ENCODE data around the gene ZNF575. TPM values are rescaled to one million over a fixed set of nuclear protein-coding genes. Genes with fewer than 3 reads are reported as not detected.

Gene ZNF575
- total RNA-seq, 4 donors from 2014 or later = not detected

- no peak for DNase-seq
- Histone ChIP-seq H3K4me3 (no peak overlapping the region), H3K27me3 (no peaks in the 10 kb centered on the region), H3K27ac (no peak overlapping the region), H3K9me3 (no peaks in the 10 kb centered on the region), H3K36me3 (no peaks in the 10 kb centered on the region), H3K4me1 (no peaks in the 10 kb centered on the region)
- no peak for ATAC-seq
- in situ Hi-C loops (cut with MboI; ENCODE audit: low sequenced_read_pairs in 4 of 4) = no loop called here
- intact Hi-C loops (cut with DNase I; ENCODE audit: low total_unique reads) = no loop called here
- TF ChIP-seq POLR2A (IDR thresholded peaks at IDR 0.05) = no peak
- TF ChIP-seq, protein P1, sequence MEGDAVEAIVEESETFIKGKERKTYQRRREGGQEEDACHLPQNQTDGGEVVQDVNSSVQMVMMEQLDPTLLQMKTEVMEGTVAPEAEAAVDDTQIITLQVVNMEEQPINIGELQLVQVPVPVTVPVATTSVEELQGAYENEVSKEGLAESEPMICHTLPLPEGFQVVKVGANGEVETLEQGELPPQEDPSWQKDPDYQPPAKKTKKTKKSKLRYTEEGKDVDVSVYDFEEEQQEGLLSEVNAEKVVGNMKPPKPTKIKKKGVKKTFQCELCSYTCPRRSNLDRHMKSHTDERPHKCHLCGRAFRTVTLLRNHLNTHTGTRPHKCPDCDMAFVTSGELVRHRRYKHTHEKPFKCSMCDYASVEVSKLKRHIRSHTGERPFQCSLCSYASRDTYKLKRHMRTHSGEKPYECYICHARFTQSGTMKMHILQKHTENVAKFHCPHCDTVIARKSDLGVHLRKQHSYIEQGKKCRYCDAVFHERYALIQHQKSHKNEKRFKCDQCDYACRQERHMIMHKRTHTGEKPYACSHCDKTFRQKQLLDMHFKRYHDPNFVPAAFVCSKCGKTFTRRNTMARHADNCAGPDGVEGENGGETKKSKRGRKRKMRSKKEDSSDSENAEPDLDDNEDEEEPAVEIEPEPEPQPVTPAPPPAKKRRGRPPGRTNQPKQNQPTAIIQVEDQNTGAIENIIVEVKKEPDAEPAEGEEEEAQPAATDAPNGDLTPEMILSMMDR (IDR thresholded peaks at IDR 0.05 in 4 of 5, conservative IDR thresholded peaks at IDR 0.05 in 1 of 5) = no peak
Measured at GRCh38 chr19:43584484-43584883, 51.5 kb downstream of the ZNF575 start.

Other genes with a start within 250 kb of the ZNF575 start
- gene CD177, start 179.5 kb upstream of the ZNF575 start, total RNA-seq = 1 to 10 TPM in 3 of 4 donors, not detected in 1; 1.3 to 2.9 (median 2.6) TPM
- gene TEX101, start 118.3 kb upstream of the ZNF575 start, total RNA-seq = not detected
- gene LYPD3, start 67.6 kb upstream of the ZNF575 start, total RNA-seq = not detected
- 1 to 10 TPM; 1.5 to 9.6 (median 6.7) TPM for gene PHLDB3, start 28.4 kb upstream of the ZNF575 start, total RNA-seq
- 10 to 100 TPM; 18.6 to 34.8 (median 29.2) TPM for gene ETHE1, start 6.0 kb upstream of the ZNF575 start, total RNA-seq
- gene XRCC1, start 42.3 kb downstream of the ZNF575 start, total RNA-seq = 10 to 100 TPM in 3 of 4 donors, 1 to 10 TPM in 1; 9.3 to 20.3 (median 16.7) TPM
- gene PINLYP, start 42.6 kb downstream of the ZNF575 start, total RNA-seq = 1 to 10 TPM in 1 of 4 donors, not detected in 3; 1.2 TPM
- gene IRGQ, start 62.9 kb downstream of the ZNF575 start, total RNA-seq = 10 to 100 TPM; 20.2 to 25.8 (median 23.6) TPM
- gene ZNF576, start 63.4 kb downstream of the ZNF575 start, total RNA-seq = 10 to 100 TPM in 2 of 4 donors, 1 to 10 TPM in 2; 6.9 to 19.8 (median 11.6) TPM
- gene SRRM5, start 78.9 kb downstream of the ZNF575 start, total RNA-seq = under 1 TPM in 3 of 4 donors, not detected in 1; 0.09 to 0.49 (median 0.25) TPM
- 10 to 100 TPM; 15.4 to 26.7 (median 20.0) TPM for gene ZNF428, start 86.4 kb downstream of the ZNF575 start, total RNA-seq
- 1 to 10 TPM; 2.6 to 4.5 (median 4.2) TPM for gene CADM4, start 106.7 kb downstream of the ZNF575 start, total RNA-seq
- gene PLAUR, start 137.0 kb downstream of the ZNF575 start, total RNA-seq = 1 to 10 TPM in 3 of 4 donors, under 1 TPM in 1; 0.41 to 8.7 (median 3.4) TPM
- not detected for gene IRGC, start 182.9 kb downstream of the ZNF575 start, total RNA-seq
- gene SMG9, start 221.8 kb downstream of the ZNF575 start, total RNA-seq = 1 to 10 TPM; 4.5 to 9.1 (median 7.1) TPM
- gene KCNN4, start 247.8 kb downstream of the ZNF575 start, total RNA-seq = 1 to 10 TPM in 3 of 4 donors, not detected in 1; 1.1 to 4.1 (median 1.7) TPM